OCI-LY7 (cell line): ENCODE data around the gene RNU6-9.

Experiments used
- EZH2phosphoT487 ChIP-seq: fragments of 200-600 bp; sonication (generic); IDR thresholded peaks from 2 replicates; pipeline ENCODE4 v1.6.1; 2018; ENCODE audit warnings: low read depth, borderline replicate concordance, mild to moderate bottlenecking, mixed run types, antibody characterized with exemption, low read length, moderate library complexity, mixed read lengths
- TF ChIP-seq, protein P1 (sequence below): fragments of 200-600 bp; sonication (generic); conservative IDR thresholded peaks from 2 replicates; pipeline ENCODE4 v1.5.1; 2014; ENCODE audit warnings: mild to moderate bottlenecking, antibody characterized with exemption, low read length, moderate library complexity, mixed read lengths

- TF ChIP-seq, protein P1, sequence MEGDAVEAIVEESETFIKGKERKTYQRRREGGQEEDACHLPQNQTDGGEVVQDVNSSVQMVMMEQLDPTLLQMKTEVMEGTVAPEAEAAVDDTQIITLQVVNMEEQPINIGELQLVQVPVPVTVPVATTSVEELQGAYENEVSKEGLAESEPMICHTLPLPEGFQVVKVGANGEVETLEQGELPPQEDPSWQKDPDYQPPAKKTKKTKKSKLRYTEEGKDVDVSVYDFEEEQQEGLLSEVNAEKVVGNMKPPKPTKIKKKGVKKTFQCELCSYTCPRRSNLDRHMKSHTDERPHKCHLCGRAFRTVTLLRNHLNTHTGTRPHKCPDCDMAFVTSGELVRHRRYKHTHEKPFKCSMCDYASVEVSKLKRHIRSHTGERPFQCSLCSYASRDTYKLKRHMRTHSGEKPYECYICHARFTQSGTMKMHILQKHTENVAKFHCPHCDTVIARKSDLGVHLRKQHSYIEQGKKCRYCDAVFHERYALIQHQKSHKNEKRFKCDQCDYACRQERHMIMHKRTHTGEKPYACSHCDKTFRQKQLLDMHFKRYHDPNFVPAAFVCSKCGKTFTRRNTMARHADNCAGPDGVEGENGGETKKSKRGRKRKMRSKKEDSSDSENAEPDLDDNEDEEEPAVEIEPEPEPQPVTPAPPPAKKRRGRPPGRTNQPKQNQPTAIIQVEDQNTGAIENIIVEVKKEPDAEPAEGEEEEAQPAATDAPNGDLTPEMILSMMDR = no peak
- TF ChIP-seq EZH2phosphoT487 = no peak
Observed at GRCh38 chr19:918152-918437, 24.8 kb downstream of the RNU6-9 start.
